Measurements from ENCODE around the gene SMIM45.
A peak's percentile ranks its signal among the peaks of the same experiment; 100 is the strongest.

The SMIM45 gene

DNA sequence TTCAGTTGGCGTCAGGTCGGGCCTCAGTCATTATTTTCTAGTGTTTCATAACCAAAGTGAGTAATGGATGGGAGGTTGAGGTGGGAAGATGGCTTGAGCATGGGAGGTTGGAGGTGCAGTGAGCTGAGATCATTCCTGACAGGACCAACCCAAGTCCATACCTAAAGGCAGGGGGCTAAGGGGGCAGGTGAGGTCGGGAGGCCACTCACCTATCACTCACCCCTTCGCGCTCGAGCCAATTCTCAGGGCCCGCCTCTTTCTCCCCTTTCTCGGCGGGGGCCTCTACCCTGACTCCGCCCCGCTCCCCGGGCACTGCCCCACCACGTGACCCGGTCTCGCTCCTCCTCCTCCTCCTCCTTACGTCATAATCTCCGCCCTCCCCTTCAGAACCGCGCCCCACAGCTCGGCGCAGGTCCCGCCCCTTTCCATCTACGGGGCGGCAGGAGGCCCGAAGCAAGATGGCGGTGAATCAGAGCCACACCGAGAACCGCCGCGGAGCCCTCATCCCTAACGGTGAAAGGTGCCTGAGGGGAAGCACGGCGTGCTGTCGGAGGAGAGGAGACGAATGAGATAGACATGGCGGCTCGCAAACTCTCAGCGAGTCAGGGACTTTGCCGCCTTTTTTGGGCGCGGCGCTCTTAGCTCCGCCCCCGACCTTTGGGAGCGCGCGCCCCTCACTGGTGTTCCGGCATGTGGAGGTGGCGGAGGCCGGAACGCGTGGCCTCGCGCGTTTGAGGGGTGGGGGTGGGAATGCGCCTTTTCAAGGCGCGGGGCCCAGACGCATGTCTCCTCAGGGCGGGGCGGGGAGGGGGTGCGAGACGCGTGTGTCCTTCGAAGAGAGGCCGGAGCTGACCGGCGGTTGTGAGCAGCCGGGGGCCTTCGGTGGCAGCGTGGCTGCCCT lies 46.7 kb downstream of the SMIM45 start, which contains the start of gene WBP2NL:
Gene WBP2NL (plus strand): TSS at position 428 of the 901 bp plus-strand sequence. CDS start 31 bp downstream, at position 459.
- DNase-seq (ENCODE audit: low spot score) = no peak

- DNase-seq (ENCODE audit: low spot score) = no peak
Observed at GRCh38 chr22:42000466-42000865, 48.5 kb downstream of the SMIM45 start.

DNA sequence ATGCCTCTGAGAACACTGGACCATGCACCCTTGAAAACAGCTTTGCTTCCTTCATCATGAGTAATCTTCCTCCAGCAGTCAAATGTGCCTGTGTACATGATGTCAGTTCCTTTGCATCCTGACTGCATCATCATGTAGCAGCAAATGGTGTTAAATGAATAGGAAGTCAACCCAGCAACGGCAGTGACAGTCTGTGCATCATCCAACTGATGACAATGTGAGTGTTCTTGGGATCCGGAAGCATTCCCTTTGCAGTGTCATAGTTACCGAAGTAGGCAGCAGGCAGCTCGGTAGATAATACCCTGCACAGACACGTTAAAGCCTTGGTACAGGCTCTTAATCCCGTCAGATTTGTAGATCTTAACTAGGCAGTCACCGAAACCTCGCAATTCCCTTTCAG lies 49.2 kb downstream of the SMIM45 start:
- peak; percentile 42 for DNase-seq (ENCODE audit: low spot score)

DNA sequence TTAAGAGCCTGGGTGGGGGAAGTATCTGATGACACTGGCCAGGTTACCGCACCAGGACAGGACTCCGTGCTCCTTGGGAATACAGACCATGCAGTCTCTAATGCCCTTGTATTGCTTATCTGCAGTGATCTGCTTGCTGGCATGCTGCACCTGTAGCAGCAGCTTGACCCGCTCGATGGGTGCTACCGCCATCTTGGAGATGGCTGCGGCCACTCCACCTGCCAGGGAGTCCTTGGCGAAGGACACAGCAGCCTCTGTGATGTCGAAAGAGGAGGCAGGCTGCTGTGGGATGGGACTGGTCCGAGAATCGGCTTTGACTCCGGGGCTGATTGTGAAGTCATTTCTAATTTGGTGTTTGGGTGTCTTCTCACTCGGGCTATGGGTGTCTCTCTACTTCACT lies 49.8 kb downstream of the SMIM45 start:
- no peak for DNase-seq (ENCODE audit: low spot score)

GRCh38 chr22:42007922-42008321 lies 56.0 kb downstream of the SMIM45 start:
- DNase-seq (ENCODE audit: low spot score) = no peak

Data from SK-N-DZ (cell line).